K562 treated with DMSO at 1 percent for 4 hours (cell line): Measurements from ENCODE around the gene C12orf43. TPM values are rescaled to one million over a fixed set of nuclear protein-coding genes. Genes with fewer than 3 reads are reported as not detected.

ENCODE experiments used
- total RNA-seq: library from RNA; unstranded; fragments of 300-600 nt; gene quantifications from 2 replicates; pipeline ENCODE4 v1.2.3, GENCODE V29; 2022; ENCODE audit not compliant: insufficient read depth

Gene C12orf43, protein sequence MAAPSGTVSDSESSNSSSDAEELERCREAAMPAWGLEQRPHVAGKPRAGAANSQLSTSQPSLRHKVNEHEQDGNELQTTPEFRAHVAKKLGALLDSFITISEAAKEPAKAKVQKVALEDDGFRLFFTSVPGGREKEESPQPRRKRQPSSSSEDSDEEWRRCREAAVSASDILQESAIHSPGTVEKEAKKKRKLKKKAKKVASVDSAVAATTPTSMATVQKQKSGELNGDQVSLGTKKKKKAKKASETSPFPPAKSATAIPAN
- 4.9 and 6.1 TPM in 2 replicates for total RNA-seq

DNA sequence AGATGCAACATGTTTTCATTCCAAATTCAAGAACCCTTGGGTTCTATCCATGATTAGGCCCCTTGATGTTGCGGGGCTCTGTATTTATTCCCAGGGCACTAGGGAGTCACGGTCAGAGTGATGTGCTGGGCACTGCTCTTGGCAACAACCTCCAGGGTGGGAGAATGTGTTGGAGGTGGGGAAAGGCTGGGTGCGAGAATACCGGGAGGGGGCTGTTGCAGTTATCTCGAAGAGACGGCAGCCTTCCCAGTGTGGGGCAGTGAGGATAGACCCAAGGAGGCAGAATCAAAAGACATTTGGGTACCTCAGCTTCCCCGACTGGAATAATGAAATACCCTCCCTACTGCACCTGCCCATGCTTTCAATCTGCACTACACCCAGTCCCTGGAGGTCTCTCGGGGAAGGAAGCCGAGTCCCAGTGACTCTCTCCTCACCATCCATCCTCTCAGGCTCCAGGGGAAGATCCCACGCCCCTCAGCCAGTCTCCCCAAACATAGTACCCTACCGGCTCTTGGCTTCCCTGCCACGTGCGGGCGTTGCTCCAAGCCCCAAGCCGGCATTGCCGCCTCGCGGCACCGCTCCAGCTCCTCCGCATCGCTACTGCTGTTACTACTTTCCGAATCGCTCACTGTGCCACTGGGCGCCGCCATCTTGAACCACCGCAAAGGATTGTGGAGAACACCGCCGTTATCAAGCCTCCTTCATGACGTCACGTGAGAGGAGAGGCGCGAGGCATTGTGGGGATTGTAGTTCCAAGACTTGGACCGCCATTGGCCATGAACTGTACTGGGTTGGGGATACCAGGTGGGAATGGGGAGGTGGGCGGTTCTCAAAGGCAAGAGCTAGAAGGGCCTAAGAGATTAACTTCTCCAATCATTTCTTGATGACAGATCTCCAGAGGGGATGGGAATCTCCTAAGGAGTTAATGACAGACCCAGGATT is at the start of gene C12orf43:
Gene C12orf43, minus strand, starts transcription at position 663 of the 942 bp plus-strand sequence. Its CDS starts 13 bp downstream, at position 650.

DNA sequence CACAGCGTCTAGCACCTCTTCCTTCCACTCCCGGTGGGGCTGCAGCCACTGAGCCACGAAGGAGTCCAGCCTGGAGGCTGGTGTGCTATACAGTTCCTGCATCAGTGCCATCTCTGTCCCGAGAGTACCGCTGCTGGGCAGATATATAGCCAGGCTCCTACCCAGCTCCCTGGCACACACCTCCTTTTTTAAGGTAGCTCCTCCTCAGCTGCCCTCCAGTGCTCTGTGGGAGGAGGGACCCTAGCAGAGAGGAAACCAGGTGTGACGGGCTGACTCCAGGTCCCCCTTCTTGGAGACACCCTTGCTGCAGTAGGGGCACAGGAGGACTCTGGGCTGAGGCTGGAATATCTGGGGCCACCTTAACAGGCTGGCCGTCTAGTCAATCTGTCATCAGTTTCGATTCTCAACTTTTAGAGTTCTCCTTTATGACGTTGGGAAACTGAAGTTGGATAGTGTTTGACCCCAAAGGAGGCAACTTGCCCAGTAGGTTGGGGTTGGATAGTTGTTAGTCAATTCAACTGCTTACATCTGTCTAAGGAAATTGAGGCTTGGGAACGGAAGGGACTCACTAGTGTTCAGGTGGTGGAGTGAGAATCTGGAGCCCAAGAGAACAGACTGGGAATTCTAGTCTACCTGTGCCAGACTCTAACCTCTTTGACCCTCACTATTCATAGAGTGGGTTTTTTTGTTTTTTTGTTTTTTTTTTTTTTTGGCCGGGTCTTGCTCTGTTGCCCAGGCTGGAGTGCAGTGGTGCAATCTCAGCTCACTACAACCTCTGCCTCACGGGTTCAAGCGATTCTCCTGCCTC is 22.8 kb upstream of the C12orf43 start, which contains the start of gene OASL:
Gene OASL, minus strand, starts transcription at position 386 of the 808 bp plus-strand sequence. Its CDS starts 275 bp downstream, at position 111.

DNA sequence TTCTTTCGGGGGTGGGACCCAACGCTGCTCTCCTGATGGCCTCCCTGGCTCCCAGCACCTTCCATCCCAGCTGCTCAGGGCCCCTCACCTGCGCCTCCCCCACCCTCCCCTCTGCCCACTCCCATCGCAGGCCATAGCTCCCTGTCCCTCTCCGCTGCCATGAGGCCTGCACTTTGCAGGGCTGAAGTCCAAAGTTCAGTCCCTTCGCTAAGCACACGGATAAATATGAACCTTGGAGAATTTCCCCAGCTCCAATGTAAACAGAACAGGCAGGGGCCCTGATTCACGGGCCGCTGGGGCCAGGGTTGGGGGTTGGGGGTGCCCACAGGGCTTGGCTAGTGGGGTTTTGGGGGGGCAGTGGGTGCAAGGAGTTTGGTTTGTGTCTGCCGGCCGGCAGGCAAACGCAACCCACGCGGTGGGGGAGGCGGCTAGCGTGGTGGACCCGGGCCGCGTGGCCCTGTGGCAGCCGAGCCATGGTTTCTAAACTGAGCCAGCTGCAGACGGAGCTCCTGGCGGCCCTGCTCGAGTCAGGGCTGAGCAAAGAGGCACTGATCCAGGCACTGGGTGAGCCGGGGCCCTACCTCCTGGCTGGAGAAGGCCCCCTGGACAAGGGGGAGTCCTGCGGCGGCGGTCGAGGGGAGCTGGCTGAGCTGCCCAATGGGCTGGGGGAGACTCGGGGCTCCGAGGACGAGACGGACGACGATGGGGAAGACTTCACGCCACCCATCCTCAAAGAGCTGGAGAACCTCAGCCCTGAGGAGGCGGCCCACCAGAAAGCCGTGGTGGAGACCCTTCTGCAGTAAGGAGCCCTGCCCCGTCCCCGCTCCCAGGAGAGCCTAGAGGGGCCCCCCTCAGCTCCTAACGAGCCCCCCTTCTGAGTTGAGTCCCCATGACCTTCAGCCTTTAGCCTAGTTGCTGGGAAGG is 37.7 kb downstream of the C12orf43 start, which contains the start of gene HNF1A:
Gene HNF1A, plus strand, starts transcription at position 248 of the 924 bp plus-strand sequence. Its CDS starts 226 bp downstream, at position 474.

Other genes starting within 250 kb of the C12orf43 start
- 16.9 and 19.2 TPM in 2 replicates for gene SPPL3, start 112.1 kb downstream of the C12orf43 start, total RNA-seq
- not detected in 2 replicates for gene HNF1A, start 37.9 kb downstream of the C12orf43 start, total RNA-seq
- not detected in 2 replicates for gene OASL, start 22.8 kb upstream of the C12orf43 start, total RNA-seq
- gene P2RX7, start 116.4 kb upstream of the C12orf43 start, total RNA-seq, result 9.2 and 17.8 TPM in 2 replicates
- 58.7 and 64.3 TPM in 2 replicates for gene P2RX4, start 193.6 kb upstream of the C12orf43 start, total RNA-seq